ENCODE data around the gene PON2. TPM values are rescaled to one million over a fixed set of nuclear protein-coding genes. Genes with fewer than 3 reads are reported as not detected.

PON2 gene
- total RNA-seq, 4 donors from 2014 or later = 90.2 to 187 (median 117) TPM

DNA sequence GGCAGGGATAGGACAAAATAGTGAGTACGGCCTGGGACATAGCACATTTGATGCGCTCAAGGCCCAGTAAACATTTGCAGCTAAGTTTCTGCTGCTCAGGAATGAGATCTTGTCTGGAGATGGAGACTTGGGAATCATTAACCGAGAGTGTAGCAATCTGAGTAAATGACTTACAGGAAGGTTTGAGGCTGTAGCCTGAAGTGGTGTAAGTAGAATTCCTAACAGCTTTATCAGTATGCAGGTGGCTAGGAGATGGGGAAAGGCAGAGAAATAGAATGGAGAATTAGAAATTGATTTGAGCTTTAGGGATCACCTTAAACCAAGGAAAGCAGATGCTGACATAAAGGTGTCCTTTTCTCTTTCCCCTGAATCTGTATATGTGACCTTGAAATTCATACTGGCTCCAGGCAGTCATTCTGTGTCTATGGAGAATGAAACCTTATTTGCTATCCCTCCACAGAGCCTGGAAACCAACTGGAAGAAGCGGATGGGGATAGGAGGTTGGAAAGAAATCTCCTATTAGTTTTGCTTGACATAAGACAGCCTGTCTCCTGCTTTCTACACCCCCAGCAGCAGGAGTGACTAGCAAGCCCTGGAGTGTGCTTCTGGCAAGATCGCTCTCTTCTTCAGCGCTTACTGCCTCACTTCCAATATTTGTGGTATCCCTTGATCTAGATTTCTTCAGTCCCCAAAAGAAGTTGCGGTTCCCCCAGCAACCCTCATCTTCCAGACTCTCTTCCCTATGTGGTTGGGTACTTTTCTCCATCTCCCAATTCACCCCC lies 6.4 kb upstream of the PON2 start:
- H3K4me3 ChIP-seq = no peak overlapping the region
- H3K27ac ChIP-seq = no peak overlapping the region
- H3K27me3 ChIP-seq = no peaks in the 10 kb centered on the region
- H3K36me3 ChIP-seq = no peaks in the 10 kb centered on the region
- TF ChIP-seq POLR2AphosphoS5 (IDR thresholded peaks at IDR 0.05) = no peak
- no peak for TF ChIP-seq POLR2A (IDR thresholded peaks at IDR 0.05)
- TF ChIP-seq, protein P1, sequence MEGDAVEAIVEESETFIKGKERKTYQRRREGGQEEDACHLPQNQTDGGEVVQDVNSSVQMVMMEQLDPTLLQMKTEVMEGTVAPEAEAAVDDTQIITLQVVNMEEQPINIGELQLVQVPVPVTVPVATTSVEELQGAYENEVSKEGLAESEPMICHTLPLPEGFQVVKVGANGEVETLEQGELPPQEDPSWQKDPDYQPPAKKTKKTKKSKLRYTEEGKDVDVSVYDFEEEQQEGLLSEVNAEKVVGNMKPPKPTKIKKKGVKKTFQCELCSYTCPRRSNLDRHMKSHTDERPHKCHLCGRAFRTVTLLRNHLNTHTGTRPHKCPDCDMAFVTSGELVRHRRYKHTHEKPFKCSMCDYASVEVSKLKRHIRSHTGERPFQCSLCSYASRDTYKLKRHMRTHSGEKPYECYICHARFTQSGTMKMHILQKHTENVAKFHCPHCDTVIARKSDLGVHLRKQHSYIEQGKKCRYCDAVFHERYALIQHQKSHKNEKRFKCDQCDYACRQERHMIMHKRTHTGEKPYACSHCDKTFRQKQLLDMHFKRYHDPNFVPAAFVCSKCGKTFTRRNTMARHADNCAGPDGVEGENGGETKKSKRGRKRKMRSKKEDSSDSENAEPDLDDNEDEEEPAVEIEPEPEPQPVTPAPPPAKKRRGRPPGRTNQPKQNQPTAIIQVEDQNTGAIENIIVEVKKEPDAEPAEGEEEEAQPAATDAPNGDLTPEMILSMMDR (IDR thresholded peaks at IDR 0.05) = no peak
- no peak for TF ChIP-seq EP300 (IDR thresholded peaks at IDR 0.05)
- no peak for DNase-seq (ENCODE audit: low spot score in 2 of 2)
- 82% methylated on average over 7 of the region's 7 CpGs for WGBS
- peaks cover 3% of the 10 kb centered on the region for H3K4me1 ChIP-seq
- H3K9me3 ChIP-seq = no peaks in the 10 kb centered on the region

DNA sequence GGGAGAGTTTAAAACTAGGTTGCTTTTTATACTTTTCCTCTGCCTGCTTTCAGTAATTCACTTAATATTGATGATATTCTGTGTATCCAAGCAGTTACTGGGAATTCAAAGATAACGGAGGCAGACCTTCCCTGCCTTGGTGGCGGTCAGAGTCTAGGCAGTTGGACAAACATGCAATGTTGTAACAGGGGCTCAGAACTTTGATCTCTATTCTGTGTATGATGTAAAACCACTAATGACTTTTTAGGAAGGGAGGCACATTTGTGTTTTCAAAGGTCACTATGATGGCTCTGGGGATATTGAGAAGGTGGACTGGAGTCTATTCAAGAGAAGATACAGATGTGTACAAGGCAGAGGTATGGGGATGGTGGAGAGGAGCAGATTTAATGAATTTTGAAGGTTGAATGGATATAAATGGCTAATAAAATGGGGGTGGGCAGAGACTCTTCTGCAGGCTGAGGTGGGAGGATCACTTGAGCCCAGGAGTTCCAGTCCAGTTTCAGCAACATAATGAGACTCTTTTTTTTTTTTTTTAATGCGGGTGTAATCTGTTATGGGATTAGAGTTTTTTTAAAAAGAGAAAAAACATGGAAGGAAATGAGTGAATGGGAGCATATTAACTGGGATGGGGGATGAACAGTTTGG lies 5.7 kb upstream of the PON2 start:
- 97% methylated on average over 3 of the region's 3 CpGs for WGBS
- H3K27ac ChIP-seq = no peak overlapping the region
- no peaks in the 10 kb centered on the region for H3K9me3 ChIP-seq
- H3K36me3 ChIP-seq = no peaks in the 10 kb centered on the region
- no peak for TF ChIP-seq POLR2A (IDR thresholded peaks at IDR 0.05)
- no peak for TF ChIP-seq EP300 (IDR thresholded peaks at IDR 0.05)
- TF ChIP-seq, protein P1 (IDR thresholded peaks at IDR 0.05) = no peak
- no peak for TF ChIP-seq POLR2AphosphoS5 (IDR thresholded peaks at IDR 0.05)
- no peak overlapping the region for H3K4me3 ChIP-seq
- H3K27me3 ChIP-seq = no peaks in the 10 kb centered on the region
- H3K4me1 ChIP-seq = peaks cover 3% of the 10 kb centered on the region
- no peak for DNase-seq (ENCODE audit: low spot score in 2 of 2)

DNA sequence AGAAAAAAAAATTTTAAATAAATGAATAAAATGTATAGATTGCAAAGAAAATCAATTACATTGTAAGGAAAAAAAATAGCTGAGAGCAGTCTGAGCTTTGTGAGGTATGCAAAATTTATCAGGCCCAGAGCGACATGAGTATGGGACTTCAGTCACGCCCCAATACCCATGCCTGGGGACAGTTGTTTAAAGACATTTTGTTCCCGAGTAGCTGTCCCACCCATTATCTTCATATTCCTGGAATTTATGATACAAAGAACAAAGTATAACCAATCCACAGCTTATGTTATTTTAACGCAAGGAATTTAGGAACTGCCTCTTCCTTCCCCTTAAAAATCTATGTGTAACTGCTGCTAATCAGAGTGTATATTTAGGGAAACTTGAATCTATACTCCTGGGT lies 1.6 kb upstream of the PON2 start:
- Histone ChIP-seq H3K9me3 (no peaks in the 10 kb centered on the region), H3K36me3 (no peaks in the 10 kb centered on the region), H3K4me1 (peaks cover 18% of the 10 kb centered on the region), H3K27ac (no peak overlapping the region), H3K27me3 (no peaks in the 10 kb centered on the region), H3K4me3 (no peak overlapping the region)
- TF ChIP-seq EP300 (IDR thresholded peaks at IDR 0.05) (no peak), POLR2A (IDR thresholded peaks at IDR 0.05) (no peak), POLR2AphosphoS5 (IDR thresholded peaks at IDR 0.05) (no peak)
- TF ChIP-seq, protein P1 (IDR thresholded peaks at IDR 0.05) = no peak
- 73% methylated on average over 4 of the region's 4 CpGs for WGBS
- no peak for DNase-seq (ENCODE audit: low spot score in 2 of 2)

DNA sequence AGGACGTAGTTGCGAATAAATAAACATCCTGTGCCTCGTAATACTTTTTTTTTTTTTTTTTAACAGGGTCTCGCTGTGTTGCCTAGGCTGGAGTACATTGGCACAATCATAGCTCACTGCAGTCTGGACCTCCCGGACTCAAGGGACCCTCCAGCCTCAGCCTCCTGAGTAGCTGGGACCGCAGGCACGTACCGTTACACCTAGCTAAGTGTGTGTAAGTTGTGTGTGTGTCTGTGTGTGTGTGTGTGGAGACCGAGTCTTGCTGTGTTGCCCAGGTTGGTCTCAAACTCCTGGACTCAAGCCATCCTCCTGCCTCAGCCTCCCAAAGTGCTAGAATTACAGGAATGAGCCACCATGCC lies 573 bp upstream of the PON2 start:
- Histone ChIP-seq H3K27ac (peak overlapping the region; percentile 89), H3K4me1 (peaks cover 18% of the 10 kb centered on the region), H3K27me3 (no peaks in the 10 kb centered on the region), H3K36me3 (no peaks in the 10 kb centered on the region), H3K4me3 (peak overlapping the region; percentile 68), H3K9me3 (no peaks in the 10 kb centered on the region)
- 59% methylated on average over 9 of the region's 9 CpGs for WGBS
- TF ChIP-seq POLR2A (IDR thresholded peaks at IDR 0.05) = no peak
- TF ChIP-seq EP300 (IDR thresholded peaks at IDR 0.05) = no peak
- TF ChIP-seq, protein P1 (IDR thresholded peaks at IDR 0.05) = no peak
- no peak for TF ChIP-seq POLR2AphosphoS5 (IDR thresholded peaks at IDR 0.05)
- no peak for DNase-seq (ENCODE audit: low spot score in 2 of 2)

DNA sequence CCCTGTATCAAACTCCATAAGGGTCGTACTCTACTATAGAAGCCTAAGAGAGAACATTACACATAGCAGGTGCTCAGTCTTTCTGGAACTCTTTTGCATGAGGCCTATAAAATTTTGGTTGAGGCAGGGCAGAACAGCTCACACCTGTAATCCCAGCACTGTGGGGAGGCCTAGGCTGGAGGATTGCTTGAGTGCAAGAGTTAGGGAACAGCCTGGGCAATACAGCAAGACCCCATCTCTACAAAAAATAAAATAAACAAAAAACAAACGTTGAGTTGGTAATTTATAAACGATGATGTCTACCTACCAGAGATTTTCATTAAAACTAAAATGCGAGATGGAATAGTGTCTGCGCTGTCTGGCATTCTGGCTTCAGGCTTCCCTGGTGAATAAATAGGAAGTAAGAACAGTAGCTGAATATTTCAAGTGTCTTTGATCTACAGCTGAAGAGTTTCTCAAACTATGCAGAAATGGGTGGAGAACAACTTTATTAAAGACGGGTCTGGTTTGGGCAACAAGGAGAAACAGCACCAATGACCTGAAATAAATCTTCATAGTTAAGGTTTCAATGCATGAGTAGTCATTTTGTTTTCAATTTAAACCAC lies 774 bp downstream of the PON2 start:
- 40% methylated on average over 6 of the region's 6 CpGs for WGBS
- Histone ChIP-seq H3K27ac (peak overlapping the region; percentile 89), H3K4me1 (peaks cover 18% of the 10 kb centered on the region), H3K27me3 (no peaks in the 10 kb centered on the region), H3K36me3 (no peaks in the 10 kb centered on the region), H3K9me3 (no peaks in the 10 kb centered on the region), H3K4me3 (peak overlapping the region; percentile 68)
- no peak for DNase-seq (ENCODE audit: low spot score in 2 of 2)
- TF ChIP-seq, protein P1 (IDR thresholded peaks at IDR 0.05) = no peak
- no peak for TF ChIP-seq EP300 (IDR thresholded peaks at IDR 0.05)
- no peak for TF ChIP-seq POLR2A (IDR thresholded peaks at IDR 0.05)
- TF ChIP-seq POLR2AphosphoS5 (IDR thresholded peaks at IDR 0.05) = no peak
